ENCODE measurements around the gene CCDC60. TPM values are rescaled to one million over a fixed set of nuclear protein-coding genes. Genes with fewer than 3 reads are reported as not detected.
A peak's percentile ranks its signal among the peaks of the same experiment; 100 is the strongest.

Gene CCDC60
- total and polyA plus RNA-seq, 2 experiments from 2014 or later, result 15.7 to 19.1 TPM

DNA sequence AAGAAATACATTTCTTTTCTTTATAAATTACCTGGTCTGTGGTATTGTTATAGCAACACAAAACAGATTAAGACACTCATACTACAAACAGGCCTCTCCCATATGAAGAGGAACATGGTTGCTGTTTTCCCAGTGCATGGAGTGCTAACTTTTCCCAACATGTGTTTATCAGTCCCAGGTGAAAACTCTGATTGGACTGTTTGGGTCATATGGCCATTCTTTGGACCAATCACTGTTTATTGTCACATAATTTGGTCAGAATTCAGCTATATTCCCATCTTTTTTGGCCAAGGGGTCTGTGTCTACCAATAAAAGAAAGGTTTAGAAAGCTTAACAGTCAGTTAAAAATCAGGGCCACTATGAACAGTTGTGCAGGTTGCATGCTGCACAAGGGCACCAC, 35.4 kb upstream of the CCDC60 start:
- Histone ChIP-seq H3K27me3 (no peaks in the 10 kb centered on the region), H3K4me1 (ENCODE audit: low read depth) (peaks cover 32% of the 10 kb centered on the region), H3K4me3 (no peak overlapping the region), H3K27ac (no peak overlapping the region), H3K36me3 (no peaks in the 10 kb centered on the region), H3K9me3 (ENCODE audit: low read depth) (no peaks in the 10 kb centered on the region)
- TF ChIP-seq CTCF (IDR thresholded peaks at IDR 0.05; ENCODE audit: low read depth, low read length), result no peak
- no peak for DNase-seq (ENCODE audit: low read depth in 1 of 2, low spot score in 1 of 2)

GRCh38 chr12:119301379-119301778, 33.1 kb upstream of the CCDC60 start:
- Histone ChIP-seq H3K36me3 (no peaks in the 10 kb centered on the region), H3K27ac (no peak overlapping the region), H3K4me3 (no peak overlapping the region), H3K4me1 (ENCODE audit: low read depth) (peaks cover 24% of the 10 kb centered on the region), H3K27me3 (no peaks in the 10 kb centered on the region), H3K9me3 (ENCODE audit: low read depth) (no peaks in the 10 kb centered on the region)
- no peak for TF ChIP-seq CTCF (IDR thresholded peaks at IDR 0.05; ENCODE audit: low read depth, low read length)
- no peak for DNase-seq (ENCODE audit: low read depth in 1 of 2, low spot score in 1 of 2)

DNA sequence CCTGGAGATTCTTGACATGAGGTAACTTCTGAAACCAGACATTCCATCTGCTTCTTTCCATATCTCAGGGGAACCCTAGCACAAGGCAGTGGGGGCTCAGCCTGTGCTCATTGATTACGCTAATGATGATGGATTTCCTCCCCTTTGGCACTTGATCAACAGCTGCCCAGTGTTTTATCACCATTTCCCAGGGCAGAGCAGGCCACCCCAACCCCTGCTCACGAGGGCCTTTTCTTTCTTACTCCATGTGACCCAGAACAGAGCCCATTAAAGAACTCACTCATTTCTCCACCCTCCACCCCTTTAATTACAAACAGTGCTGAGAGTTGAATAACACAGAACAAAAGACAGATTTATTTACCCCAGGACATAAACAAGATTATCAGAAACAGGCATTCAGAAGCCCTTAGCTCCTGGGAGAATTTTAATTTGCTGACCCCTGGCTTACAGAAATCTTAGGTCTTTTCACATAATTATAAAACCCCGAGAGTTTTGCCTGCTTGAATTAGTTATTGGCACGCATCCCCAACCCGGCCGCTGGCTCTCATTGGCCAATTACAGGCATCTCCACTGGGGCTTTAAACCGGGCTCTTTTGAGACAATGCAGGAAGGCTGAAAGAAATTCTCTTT, 32.0 kb upstream of the CCDC60 start:
- Histone ChIP-seq H3K27ac (peak overlapping the region; percentile 12), H3K27me3 (no peaks in the 10 kb centered on the region), H3K4me1 (ENCODE audit: low read depth) (peaks cover 13% of the 10 kb centered on the region), H3K4me3 (no peak overlapping the region), H3K9me3 (ENCODE audit: low read depth) (no peaks in the 10 kb centered on the region), H3K36me3 (no peaks in the 10 kb centered on the region)
- TF ChIP-seq CTCF (IDR thresholded peaks at IDR 0.05; ENCODE audit: low read depth, low read length), result no peak
- DNase-seq (ENCODE audit: low read depth in 1 of 2, low spot score in 1 of 2), result no peak

DNA sequence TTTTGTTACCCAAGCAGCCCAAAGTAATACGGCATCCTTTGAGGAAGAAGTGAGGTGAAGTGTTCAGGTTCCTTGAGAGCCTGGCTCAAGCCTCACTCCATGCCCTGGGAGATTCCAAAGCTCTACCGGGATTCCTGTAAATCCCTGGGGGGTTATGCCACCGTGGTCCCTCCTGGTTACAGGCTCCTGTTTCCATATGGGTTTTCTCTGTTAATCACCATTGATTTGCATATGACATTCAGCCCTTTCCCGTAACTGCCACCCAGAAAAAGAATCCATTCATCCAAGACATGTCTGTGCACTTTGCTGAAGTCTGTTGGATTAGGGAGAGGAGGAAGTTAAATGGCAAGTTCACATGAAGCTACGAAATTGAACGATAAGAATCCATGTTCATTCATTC, 27.9 kb upstream of the CCDC60 start:
- TF ChIP-seq CTCF (IDR thresholded peaks at IDR 0.05; ENCODE audit: low read depth, low read length), result no peak
- no peak for DNase-seq (ENCODE audit: low read depth in 1 of 2, low spot score in 1 of 2)

GRCh38 chr12:119307747-119308146, 26.8 kb upstream of the CCDC60 start:
- no peaks in the 10 kb centered on the region for H3K9me3 ChIP-seq (ENCODE audit: low read depth)
- H3K4me1 ChIP-seq (ENCODE audit: low read depth), result peaks cover 5% of the 10 kb centered on the region
- DNase-seq (ENCODE audit: low read depth in 1 of 2, low spot score in 1 of 2), result no peak
- no peaks in the 10 kb centered on the region for H3K36me3 ChIP-seq
- no peak for TF ChIP-seq CTCF (IDR thresholded peaks at IDR 0.05; ENCODE audit: low read depth, low read length)
- no peak overlapping the region for H3K27ac ChIP-seq
- H3K27me3 ChIP-seq, result no peaks in the 10 kb centered on the region
- H3K4me3 ChIP-seq, result no peak overlapping the region

More for the DNA sequence above, 27.9 kb upstream of the CCDC60 start:
- Histone ChIP-seq H3K4me3 (no peak overlapping the region), H3K36me3 (no peaks in the 10 kb centered on the region), H3K4me1 (ENCODE audit: low read depth) (peaks cover 5% of the 10 kb centered on the region), H3K27ac (no peak overlapping the region), H3K27me3 (no peaks in the 10 kb centered on the region), H3K9me3 (ENCODE audit: low read depth) (no peaks in the 10 kb centered on the region)
